GM18951 (cell line): Measurements from ENCODE around the gene GLIS1.
"Not testable (repeated sequence)": the region's sequence is repeated elsewhere in the genome, so short reads cannot be mapped to it uniquely, and the experiment has no call there.

Experiments used
- POLR2A ChIP-seq: IDR thresholded peaks from 4 replicates; pipeline ENCODE4 v1.6.1; 2011; ENCODE audit warnings: mild to moderate bottlenecking; ENCODE audit not compliant: insufficient read length, insufficient read depth; ENCODE audit errors: extremely low read depth
- in situ Hi-C: fragments of 300-500 bp; cut with MboI; formaldehyde crosslinking; loops from one replicate; pipeline ENCODE4 v1.12.0; 2022; ENCODE audit warnings: low sequenced_read_pairs, mixed read lengths, inconsistent platforms; ENCODE audit not compliant: unreplicated experiment

GLIS1 gene

DNA sequence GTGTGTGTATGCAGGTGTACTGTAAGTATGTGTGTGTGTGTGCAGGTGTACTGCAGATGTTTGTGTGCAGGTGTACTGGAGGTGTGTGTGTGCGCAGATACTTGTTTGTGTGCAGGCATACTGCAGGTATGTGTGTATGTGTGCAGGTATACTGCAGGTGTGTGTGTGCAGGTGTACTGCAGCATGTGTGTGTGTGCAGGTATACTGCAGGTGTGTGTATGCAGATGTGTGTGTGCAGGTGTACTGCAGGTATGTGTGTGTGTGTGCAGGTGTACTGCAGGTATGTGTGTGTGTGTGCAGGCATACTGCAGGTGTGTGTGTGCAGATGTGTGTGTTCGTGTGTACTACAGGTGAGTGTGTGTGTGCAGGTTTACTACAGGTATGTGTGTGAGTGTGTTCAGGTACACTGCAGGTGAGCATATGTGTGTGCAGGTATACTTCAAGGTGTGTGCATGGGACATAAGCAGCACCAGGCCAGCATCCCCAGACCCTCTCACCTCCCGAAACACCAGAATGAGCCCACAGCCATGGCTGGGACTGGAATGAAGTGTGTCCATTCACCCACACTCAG lies 182.2 kb downstream of the GLIS1 start:
- in situ Hi-C loops, result no loop called here
- no peak for TF ChIP-seq POLR2A

DNA sequence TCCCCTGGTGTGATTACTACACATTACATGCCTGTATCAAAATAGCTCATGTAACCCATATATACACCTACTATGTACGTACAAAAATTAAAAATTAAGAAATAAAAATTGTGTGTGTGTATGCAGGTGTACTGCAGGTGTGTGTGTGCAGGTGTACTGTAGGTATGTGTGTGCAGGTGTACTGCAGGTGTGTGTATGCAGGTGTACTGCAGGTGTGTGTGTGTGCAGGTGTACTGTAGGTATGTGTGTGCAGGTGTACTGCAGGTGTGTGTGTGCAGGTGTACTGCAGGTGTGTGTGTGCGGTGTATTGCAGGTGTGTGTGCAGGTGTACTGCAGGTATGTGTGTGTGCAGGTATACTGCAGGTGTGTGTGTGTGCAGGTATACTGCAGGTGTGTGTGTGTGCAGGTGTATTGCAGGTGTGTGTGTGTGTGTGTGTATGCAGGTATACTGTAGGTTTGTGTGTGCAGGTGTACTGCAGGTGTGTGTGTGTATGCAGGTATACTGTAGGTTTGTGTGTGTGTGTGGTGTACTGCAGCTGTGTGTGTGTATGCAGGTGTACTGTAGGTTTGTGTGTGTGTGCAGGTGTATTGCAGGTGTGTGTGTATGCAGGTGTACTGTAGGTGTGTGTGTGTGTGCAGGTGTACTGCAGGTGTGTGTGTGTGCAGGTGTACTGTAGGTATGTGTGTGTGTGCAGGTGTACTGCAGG lies 183.2 kb downstream of the GLIS1 start:
- in situ Hi-C loops, result not testable (repeated sequence)

DNA sequence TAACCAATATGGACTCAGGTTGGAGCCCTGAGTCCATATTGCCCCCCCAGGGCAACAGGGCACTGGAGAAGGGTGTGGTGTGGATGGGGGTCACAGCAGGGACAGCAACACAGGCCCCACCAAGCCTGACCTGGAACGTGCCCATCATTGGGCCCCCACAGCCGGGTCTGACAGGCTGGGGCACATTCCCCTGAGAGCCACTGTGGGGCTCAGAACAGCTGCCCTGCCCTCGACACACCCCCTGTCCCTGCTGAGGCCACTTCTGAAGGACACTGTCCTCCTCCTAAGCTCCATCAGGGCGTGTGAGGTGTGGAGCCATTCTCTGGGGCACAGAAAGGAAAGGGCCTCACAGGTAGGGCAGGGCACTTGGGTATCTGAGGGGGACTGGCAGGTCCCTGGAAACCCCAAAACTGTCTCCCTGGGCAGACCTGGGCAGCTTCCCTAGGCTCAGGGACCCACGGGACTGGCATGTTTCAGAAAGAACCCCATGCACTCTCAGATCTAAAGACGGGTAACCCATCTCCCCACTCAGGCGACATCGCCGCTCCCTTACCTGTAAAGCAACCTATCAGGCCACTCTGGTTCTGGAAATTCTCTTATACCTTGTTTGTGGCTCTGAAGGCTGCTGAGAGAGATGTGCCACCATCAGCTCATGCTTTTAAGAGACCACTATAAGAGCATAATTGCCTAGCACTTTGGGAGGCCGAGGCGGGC lies 184.2 kb downstream of the GLIS1 start:
- in situ Hi-C loops, result no loop called here
- no peak for TF ChIP-seq POLR2A

DNA sequence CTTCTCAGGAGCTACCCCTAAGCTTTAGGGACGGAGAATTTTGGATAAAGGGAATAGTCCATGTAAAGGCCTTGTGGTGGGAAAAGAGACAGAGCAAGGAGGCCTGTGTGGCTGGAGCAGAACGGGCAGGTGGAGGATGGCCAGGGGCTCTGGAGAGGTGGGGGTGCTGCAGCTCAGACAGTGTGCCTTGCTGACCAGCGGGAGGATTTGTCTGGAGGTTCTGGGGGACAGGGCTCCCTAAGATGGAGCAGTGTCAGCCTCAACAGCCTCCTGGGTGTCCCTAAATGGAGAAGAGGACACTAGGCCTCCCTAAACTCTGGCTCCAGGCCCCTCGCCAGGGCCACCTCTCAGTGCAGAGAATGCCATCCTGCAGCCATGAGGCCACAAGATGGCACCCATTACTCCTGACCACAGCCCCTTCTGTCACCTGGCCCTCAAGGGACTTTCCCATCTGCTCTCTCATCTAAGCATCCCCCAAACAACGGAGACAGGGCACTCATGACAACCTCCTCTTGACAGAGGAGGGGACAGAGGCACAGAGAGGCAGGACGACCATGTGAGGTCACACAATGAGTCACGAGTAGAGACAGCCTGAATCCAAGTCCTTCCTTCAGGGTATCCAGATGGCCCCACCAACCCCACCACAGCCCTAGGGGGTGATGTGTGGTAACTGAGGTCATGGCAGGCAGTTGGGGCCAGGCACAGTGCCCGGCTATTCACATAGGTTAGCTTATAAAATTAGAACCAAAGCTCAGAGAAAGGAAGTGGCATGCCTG lies 185.0 kb downstream of the GLIS1 start:
- in situ Hi-C loops, result no loop called here
- no peak for TF ChIP-seq POLR2A

DNA sequence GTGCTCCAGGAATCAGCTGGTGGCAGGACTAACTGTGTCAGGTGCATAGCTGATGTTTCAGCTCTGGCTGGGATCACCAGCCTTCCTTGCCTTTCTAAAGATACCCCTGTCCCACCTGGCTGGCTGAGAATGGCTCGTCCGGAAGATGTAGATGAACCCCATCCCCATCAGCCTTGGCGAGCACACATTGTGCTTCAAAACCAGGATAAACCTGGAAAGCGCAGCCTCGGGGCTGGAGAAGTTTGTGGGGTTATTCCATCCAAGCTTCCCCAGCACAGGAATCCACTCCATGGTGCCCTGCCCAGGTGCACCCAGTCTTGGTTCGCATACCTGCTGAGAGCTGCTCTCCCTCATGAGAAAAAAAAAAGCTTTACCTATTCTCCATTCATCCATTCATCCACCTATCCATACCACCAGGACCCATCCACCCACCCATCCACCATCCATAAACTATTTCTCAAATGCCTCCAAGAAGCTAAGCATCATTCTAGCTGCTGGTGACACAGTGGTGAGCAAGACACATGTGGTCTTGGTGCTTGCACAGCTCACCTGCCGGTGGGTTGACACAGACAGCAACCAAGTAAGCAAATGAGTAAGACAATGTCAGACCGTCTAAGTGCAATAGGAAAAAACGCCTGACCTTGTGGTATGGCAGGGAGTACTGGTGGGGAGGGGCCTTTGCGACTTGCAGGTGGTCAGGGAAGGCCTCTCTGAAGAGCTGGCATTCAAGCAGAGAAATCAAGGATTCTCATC lies 185.8 kb downstream of the GLIS1 start:
- in situ Hi-C loops, result no loop called here
- TF ChIP-seq POLR2A, result no peak

DNA sequence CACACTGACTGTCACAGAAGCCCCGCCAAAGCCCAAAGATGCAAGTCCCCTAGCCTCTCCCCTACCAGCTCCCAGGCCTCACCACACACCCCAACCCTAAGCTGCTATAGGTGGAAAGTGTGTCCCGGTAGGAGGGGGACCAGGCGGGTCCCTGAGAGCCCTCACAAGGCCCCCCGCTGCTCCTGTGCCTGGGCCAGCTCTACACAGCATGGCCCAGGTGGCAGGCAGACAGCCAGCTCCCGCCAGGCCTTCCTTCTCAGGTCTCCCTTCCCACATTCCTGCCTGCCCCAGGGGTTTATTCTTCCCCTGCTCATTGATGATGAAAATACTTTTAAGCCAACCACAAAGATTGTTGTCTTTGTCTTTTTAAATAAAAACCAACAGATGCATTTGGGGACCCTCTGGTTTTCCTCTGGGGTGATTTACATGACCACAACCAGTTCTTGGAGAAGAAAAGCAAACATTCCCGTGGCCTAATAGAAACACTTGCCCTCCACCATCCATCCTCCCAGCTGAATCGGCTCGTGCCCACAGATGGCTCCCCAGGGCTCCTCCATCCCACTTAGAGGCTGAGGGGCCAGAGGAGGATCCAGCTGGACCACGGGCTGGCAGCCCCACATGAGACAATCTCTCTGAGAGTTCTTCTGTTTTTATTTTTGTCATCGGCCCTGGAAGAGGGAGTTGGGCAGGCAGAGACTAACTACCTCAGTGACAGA lies 186.7 kb downstream of the GLIS1 start:
- in situ Hi-C loops, result no loop called here
- TF ChIP-seq POLR2A, result no peak

DNA sequence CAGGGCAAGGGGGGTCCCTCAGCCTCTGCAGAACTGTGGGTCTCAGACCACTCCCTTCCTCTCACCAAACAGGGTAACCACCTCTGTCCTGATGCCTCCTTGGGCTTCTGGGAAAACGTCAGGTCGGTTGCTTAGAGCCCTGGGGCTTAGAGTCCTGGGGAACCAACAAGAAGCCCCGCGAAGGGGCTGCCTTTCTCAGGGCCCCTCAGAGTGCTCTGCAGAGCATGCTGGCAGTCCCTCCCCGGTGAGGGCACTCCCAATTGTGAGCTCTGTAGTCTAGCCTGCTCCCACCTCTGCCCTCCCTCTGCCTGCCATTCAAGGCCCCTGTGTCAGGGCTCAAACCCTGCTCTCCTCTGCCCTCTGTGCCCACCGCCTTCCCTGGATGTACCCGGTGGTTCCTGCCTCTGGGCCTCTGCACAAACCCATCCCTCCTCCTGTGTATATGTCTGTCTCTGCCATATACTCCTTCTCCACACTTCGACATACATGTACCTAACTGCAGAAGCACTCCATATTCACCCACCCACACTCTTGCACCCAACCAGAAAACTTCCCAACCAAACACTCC lies 187.5 kb downstream of the GLIS1 start:
- TF ChIP-seq POLR2A, result no peak
- in situ Hi-C loops, result no loop called here

DNA sequence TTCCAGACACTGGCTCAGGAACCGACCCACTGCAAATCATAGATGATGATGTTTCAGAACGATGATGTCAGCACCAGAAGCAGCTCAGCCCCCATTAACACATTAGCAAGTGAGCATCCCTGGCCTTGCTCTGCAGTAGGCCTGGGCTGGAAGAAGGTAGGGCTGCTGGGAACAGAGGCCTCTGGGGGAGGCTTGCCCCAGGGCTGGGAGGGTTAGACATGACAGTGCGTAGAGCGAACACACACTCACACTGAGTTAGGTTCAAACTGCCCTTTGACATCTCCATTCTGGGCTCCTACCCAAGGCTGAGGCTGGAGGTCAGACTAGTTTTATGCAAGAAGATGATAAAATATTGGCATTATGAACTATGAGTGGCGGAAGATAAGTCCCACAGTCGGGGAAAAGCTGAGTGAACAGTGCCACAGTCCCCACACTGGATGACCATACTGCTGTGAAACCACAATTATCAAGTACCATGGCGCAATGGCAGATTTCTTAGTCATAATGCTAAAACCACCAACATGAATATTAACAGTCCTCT lies 188.7 kb downstream of the GLIS1 start:
- TF ChIP-seq POLR2A, result no peak
- in situ Hi-C loops, result no loop called here

DNA sequence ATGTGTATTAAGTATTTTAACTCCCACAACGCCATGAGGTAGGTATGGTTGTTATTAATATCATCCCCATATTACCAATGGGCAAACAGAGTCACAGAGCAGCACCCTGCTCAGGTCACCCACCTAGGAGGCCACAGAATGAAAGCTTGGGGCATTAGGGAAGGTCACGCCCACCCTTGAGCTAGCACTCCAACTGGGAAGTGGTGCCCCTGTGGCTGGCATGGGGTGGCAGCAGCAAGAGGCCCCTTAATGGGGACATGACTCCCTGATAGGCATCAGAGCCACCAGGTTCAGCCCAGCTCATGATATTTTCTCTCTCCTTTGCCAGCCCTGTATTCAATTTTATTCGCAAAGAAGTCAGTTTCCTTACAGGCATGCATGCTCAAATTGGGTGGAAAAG lies 189.2 kb downstream of the GLIS1 start:
- in situ Hi-C loops, result no loop called here
- no peak for TF ChIP-seq POLR2A

DNA sequence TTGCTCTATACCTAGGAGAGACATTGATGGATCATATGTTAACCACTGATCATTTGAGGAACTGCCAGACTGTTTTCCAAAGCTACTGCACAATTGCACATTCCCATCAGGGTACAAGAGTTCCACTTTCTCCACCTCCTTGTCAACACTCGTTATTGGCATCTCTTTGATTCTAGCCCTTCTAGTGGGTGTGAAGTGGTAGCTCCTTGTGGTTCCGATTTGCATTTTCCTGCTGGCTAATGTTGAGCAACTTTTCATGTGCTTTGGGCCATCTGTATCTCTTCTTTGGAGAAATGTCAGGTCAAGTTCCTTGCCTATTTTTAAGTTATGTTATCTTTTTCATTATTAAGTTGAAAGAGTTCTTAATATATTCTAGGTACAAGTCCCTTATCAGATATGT lies 189.7 kb downstream of the GLIS1 start:
- TF ChIP-seq POLR2A, result no peak
- in situ Hi-C loops, result no loop called here

DNA sequence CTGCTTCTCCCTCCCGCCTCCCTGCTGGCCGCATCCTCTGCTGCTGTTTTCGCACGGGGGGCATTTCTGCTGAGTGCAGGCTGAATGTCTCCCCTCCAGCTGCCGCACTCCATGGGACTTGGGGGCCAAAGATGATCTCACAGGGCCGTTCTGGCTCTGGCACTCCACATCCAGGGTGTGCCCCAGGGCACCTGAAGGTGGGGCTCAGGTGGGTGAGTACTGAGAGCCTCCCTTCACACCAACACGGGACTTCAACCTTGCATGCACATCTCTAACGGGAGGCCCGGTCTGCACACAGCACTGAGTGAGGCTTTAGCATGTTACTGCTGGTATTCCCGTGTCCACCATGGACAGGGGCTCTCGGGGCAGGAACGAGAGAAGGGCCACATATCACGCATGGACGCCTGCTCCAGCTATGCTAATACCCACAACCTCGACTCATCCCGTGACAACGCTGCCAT lies 190.9 kb downstream of the GLIS1 start:
- in situ Hi-C loops, result no loop called here
- TF ChIP-seq POLR2A, result no peak
